K562 (cell line): ENCODE results near the gene SLC2A10. TPM values are rescaled to one million over a fixed set of nuclear protein-coding genes. Genes with fewer than 3 reads are reported as not detected.

Source experiments
- ATAC-seq: fragments of 200-7000 bp; cut with Tn5 transposase; 3 replicates; pipeline ENCODE4 v1.9.1; 2020; ENCODE audit warnings: moderate library complexity
- BruUV-seq: library from RNA; stranded (reverse); fragments of 400-500 nt; replicated peaks from 2 replicates; lab custom pipeline; 2021; lab: Mats Ljungman, UMichigan
- CTCF ChIA-PET: fragments of 300-600 bp; formaldehyde crosslinking; extraction: SDS; loops from one replicate; lab custom pipeline; 2021; ENCODE audit warnings: low intra/inter-chr PET ratio; lab: Yijun Ruan, JAX
- POLR2A ChIA-PET: fragments of 300-600, 350-650 bp; sonication (Branson Sonifier 250); formaldehyde crosslinking; extraction: SDS; loops from one replicate; lab custom pipeline; 2021; ENCODE audit warnings: antibody characterized with exemption, inconsistent platforms; lab: Yijun Ruan, JAX
- DNase-seq, 4 experiments: peaks; one replicate each; pipeline versions ENCODE4 v3.0.0 to v3.0.0-alpha.2; 2011 to 2018; ENCODE audit warnings: low spot score in 3 of 4, mixed read lengths in 3 of 4; ENCODE audit errors: extremely low read depth in 1 of 4
- FAIRE-seq: peaks from 2 replicates; lab custom pipeline; 2011; peaks lifted over from hg19 to GRCh38; lab: Jason Lieb, UNC
- H2AFZ ChIP-seq: 2 replicates; pipeline ENCODE4 v1.6.0; 2011; ENCODE audit warnings: low read depth, low read length, control low read depth, inconsistent platforms
- H3K27ac ChIP-seq: fragments of 200-600 bp; 3 replicates; pipeline ENCODE4 v1.8.0; 2011; ENCODE audit warnings: low read depth, mild to moderate bottlenecking, control low read depth, inconsistent platforms, low read length, moderate library complexity, mixed read lengths; ENCODE audit errors: extremely low read depth
- H3K27me3 ChIP-seq, 2 experiments: fragments of 300-600 bp in 1 of 2; 2 replicates in 1 of 2; 3 replicates in 1 of 2; pipeline versions ENCODE4 v1.6.0 to v1.8.0; 2011; ENCODE audit warnings: inconsistent platforms in 2 of 2, low read length in 2 of 2, mild to moderate bottlenecking in 1 of 2, mixed read lengths in 1 of 2, moderate library complexity in 1 of 2; ENCODE audit not compliant: control insufficient read depth in 2 of 2, insufficient read depth in 2 of 2
- H3K36me3 ChIP-seq: fragments of 300-600 bp; 3 replicates; pipeline ENCODE4 v1.8.0; 2011; ENCODE audit warnings: mild to moderate bottlenecking, low read length, inconsistent platforms; ENCODE audit not compliant: control insufficient read depth, insufficient read depth
- H3K4me1 ChIP-seq, 2 experiments: fragments of 200-600 bp in 1 of 2; replicated peaks in 1 of 2; 2 replicates in 1 of 2; 3 replicates in 1 of 2; pipeline versions ENCODE4 v1.5.1 to v1.8.0; 2011; ENCODE audit warnings: inconsistent platforms in 2 of 2, low read length in 2 of 2, mild to moderate bottlenecking in 1 of 2, mixed read lengths in 1 of 2, moderate library complexity in 1 of 2; ENCODE audit not compliant: control insufficient read depth in 2 of 2, insufficient read depth in 2 of 2
- H3K4me2 ChIP-seq: 2 replicates; pipeline ENCODE4 v1.6.1; 2011; ENCODE audit warnings: low read length, control low read depth, inconsistent platforms, mixed read lengths; ENCODE audit not compliant: insufficient read depth
- H3K4me3 ChIP-seq: fragments of 200-600 bp; sonication (generic), shearing (Covaris generic); 2 replicates; pipeline ENCODE4 v1.5.1; 2016; ENCODE audit warnings: control low read depth, inconsistent platforms
- H3K79me2 ChIP-seq: fragments of 200-600 bp; 3 replicates; pipeline ENCODE4 v1.8.0; 2011; ENCODE audit warnings: low read length, inconsistent platforms; ENCODE audit not compliant: control insufficient read depth, insufficient read depth
- H3K9ac ChIP-seq, 2 experiments: 2 replicates each; pipeline versions ENCODE4 v1.6.0 to v1.6.1; 2011; ENCODE audit warnings: low read depth in 2 of 2, low read length in 2 of 2, control low read depth in 1 of 2, inconsistent platforms in 1 of 2, mild to moderate bottlenecking in 1 of 2, mixed read lengths in 1 of 2; ENCODE audit not compliant: insufficient read depth in 1 of 2
- H3K9me1 ChIP-seq: one replicate; pipeline ENCODE4 v1.6.0; 2011; ENCODE audit warnings: inconsistent platforms, mild to moderate bottlenecking, low read length, moderate library complexity; ENCODE audit not compliant: control insufficient read depth, insufficient read depth
- H3K9me3 ChIP-seq: replicated peaks from 2 replicates; pipeline ENCODE4 v1.5.1; 2011; ENCODE audit warnings: low read depth, low read length, inconsistent platforms; ENCODE audit not compliant: control insufficient read depth, insufficient read depth
- H4K20me1 ChIP-seq: replicated peaks from 2 replicates; pipeline ENCODE4 v1.6.1; 2011; ENCODE audit warnings: low read length, inconsistent platforms, mixed read lengths; ENCODE audit not compliant: control insufficient read depth, insufficient read depth
- BCL6 ChIP-seq: fragments of 250-450 bp; sonication (Bioruptor Pico); IDR thresholded peaks from 2 replicates; pipeline ENCODE4 v1.4.0; 2020
- BRF2 ChIP-seq: IDR thresholded peaks from 3 replicates; pipeline ENCODE4 v1.6.1; 2011; ENCODE audit warnings: borderline replicate concordance, mild to moderate bottlenecking; ENCODE audit not compliant: insufficient read length, insufficient read depth
- CC2D1A ChIP-seq: fragments of 450-650 bp; IDR thresholded peaks from 2 replicates; pipeline ENCODE4 v1.6.1; 2017; ENCODE audit warnings: mild to moderate bottlenecking
- CEBPG ChIP-seq, 3 experiments: fragments of 200-800 bp in 1 of 3; sonication (Bioruptor generic) in 1 of 3; sonication (generic) in 1 of 3; formaldehyde crosslinking in 1 of 3; IDR thresholded peaks in 2 of 3; conservative IDR thresholded peaks in 1 of 3; 2 replicates each; pipeline versions ENCODE4 v1.6.1 to v1.8.0; 2016 to 2022; ENCODE audit warnings: missing compliant biosample characterization in 2 of 3, missing genetic modification characterization in 2 of 3, mild to moderate bottlenecking in 1 of 3, missing genetic modification reagents in 1 of 3
- CUX1 ChIP-seq: fragments of 200-800 bp; sonication (Bioruptor generic); IDR thresholded peaks from 2 replicates; pipeline ENCODE4 v1.6.1; 2016; ENCODE audit warnings: missing genetic modification characterization, missing compliant biosample characterization
- FOXA1 ChIP-seq: fragments of 450-650 bp; IDR thresholded peaks from 2 replicates; pipeline ENCODE4 v1.6.1; 2016; ENCODE audit warnings: mild to moderate bottlenecking, borderline replicate concordance
- MCM3 ChIP-seq: fragments of 450-650 bp; IDR thresholded peaks from 2 replicates; pipeline ENCODE4 v1.6.1; 2016
- MEIS2 ChIP-seq: fragments of 450-650 bp; IDR thresholded peaks from 2 replicates; pipeline ENCODE4 v1.6.1; 2014; ENCODE audit warnings: mild to moderate bottlenecking; ENCODE audit not compliant: partially characterized antibody
- RBM17 ChIP-seq: fragments of 200-400 bp; formaldehyde crosslinking; IDR thresholded peaks from 2 replicates; pipeline ENCODE4 v1.6.1; 2017; ENCODE audit warnings: low read depth, mild to moderate bottlenecking, low read length, borderline replicate concordance
- RNF219 ChIP-seq: fragments of 250-450 bp; sonication (Bioruptor Pico); IDR thresholded peaks from 2 replicates; pipeline ENCODE4 v1.5.0; 2022; ENCODE audit warnings: mild to moderate bottlenecking
- TOE1 ChIP-seq, 2 experiments: fragments of 450-650 bp in 1 of 2; sonication (generic) in 1 of 2; formaldehyde crosslinking in 1 of 2; IDR thresholded peaks; 2 replicates each; pipeline versions ENCODE4 v1.7.1 to v1.8.0; 2016 to 2022; ENCODE audit warnings: borderline replicate concordance in 2 of 2, mild to moderate bottlenecking in 2 of 2, antibody characterized with exemption in 1 of 2, inconsistent platforms in 1 of 2, low read depth in 1 of 2, missing genetic modification reagents in 1 of 2, moderate library complexity in 1 of 2
- U2AF2 ChIP-seq: fragments of 200-400 bp; formaldehyde crosslinking; optimal IDR thresholded peaks from 2 replicates; pipeline ENCODE3; 2017; ENCODE audit warnings: low read depth, mild to moderate bottlenecking, low read length
- ZKSCAN8 ChIP-seq: fragments of 200-800 bp; sonication (Bioruptor generic); IDR thresholded peaks from 2 replicates; pipeline ENCODE4 v1.6.1; 2016; ENCODE audit warnings: missing genetic modification characterization, missing compliant biosample characterization
- ZSCAN29 ChIP-seq: fragments of 450-650 bp; IDR thresholded peaks from 2 replicates; pipeline ENCODE4 v1.6.1; 2017
- WGBS: fragments of 100-300 bp; shearing (Covaris generic); methylation state at CpG from one replicate; pipeline ENCODE4 v1.1.6; 2016; ENCODE audit warnings: low coverage, mixed read lengths; ENCODE audit not compliant: insufficient coverage; ENCODE audit errors: missing lambda C conversion rate; 5-methylcytosine and 5-hydroxymethylcytosine counted together
- in situ Hi-C: fragments of 300-500 bp; cut with MboI; formaldehyde crosslinking; loops from 4 replicates; pipeline ENCODE4 v1.15.0; 2018; ENCODE audit warnings: inconsistent platforms, mixed read lengths
- intact Hi-C: fragments of 100-400 bp; cut with micrococcal nuclease; formaldehyde crosslinking; loops from 2 replicates; pipeline ENCODE4 v1.14.2; 2022
- polyA plus RNA-seq, 8 experiments: library from polyadenylated mRNA; depleted of rRNA in 4 of 8; stranded (reverse) in 5 of 8; unstranded in 3 of 8; fragments of >200 nt; fragmentation: Nextera tagmentation in 2 of 8; fragmentation: Illumina TruSeq in 1 of 8; extraction: Ambion mirVana in 2 of 8; extraction: Trizol in 1 of 8; gene quantifications; 2 replicates each; pipeline versions ENCODE4 v1.2.1 to v1.2.3, GENCODE V29; 2011 to 2014; ENCODE audit warnings: inconsistent platforms in 1 of 8, missing spikeins in 1 of 8
- total RNA-seq, 7 experiments: library from RNA; depleted of rRNA in 6 of 7; stranded (reverse); fragments of >200 nt in 6 of 7; fragmentation: Illumina TruSeq in 2 of 7; extraction: Trizol in 2 of 7; gene quantifications; 2 replicates each; pipeline versions ENCODE4 v1.2.1 to v1.2.3, GENCODE V29; 2011 to 2021; ENCODE audit warnings: low replicate concordance in 1 of 7

The SLC2A10 gene
- total and polyA plus RNA-seq, 9 of the 15 experiments (the other 6 are each of a cell fraction or from before 2014, with no cell fraction given): 0.01 to 1.8 (median 0.10) TPM

- Histone ChIP-seq H3K4me1 (no peaks in the 10 kb centered on the region), H4K20me1 (no peaks in the 10 kb centered on the region; the same call in 1 of the 2 replicates), H3K79me2 (no peaks in the 10 kb centered on the region), H3K36me3 (no peaks in the 10 kb centered on the region), H2AFZ (no peak overlapping the region), H3K9me3 (no peaks in the 10 kb centered on the region), H3K4me3 (no peak overlapping the region), H3K9me1 (no peaks in the 10 kb centered on the region), H3K4me2 (no peak overlapping the region), H3K9ac (no peak overlapping the region), H3K27ac (no peak overlapping the region), H3K27me3 (peaks cover 0 to 12% of the 10 kb centered on the region in 2 experiments; a peak in 1 of 5 replicates)
- POLR2A ChIA-PET: no interaction called here
- DNase-seq (no peak), ATAC-seq (no peak), FAIRE-seq (no peak)
- 7% methylated on average over 2 of the region's 2 CpGs for WGBS
- CTCF ChIA-PET: no interaction called here
- no TSS peak for BruUV-seq
- intact Hi-C loops (no loop called here), in situ Hi-C loops (no loop called here)
- TF ChIP-seq CEBPG (CRISPR knock-in tag; IDR thresholded peaks at IDR 0.05) (no peak), CEBPG (tag; conservative IDR thresholded peaks at IDR 0.05 in 1 of 2, IDR thresholded peaks at IDR 0.05 in 1 of 2) (0 out of 4 replicates have a peak, but pooled peaks of 1 of the 2 experiments have one; percentile 26), CC2D1A (no peak), FOXA1 (no peak), MEIS2 (peak; percentile 47), RBM17 (no peak), MCM3 (no peak), U2AF2 (no peak), BCL6 (no peak), ZKSCAN8 (CRISPR knock-in tag) (no peak), ZSCAN29 (no peak), RNF219 (CRISPR knock-in tag) (no peak), BRF2 (no peak), TOE1 (IDR thresholded peaks at IDR 0.05; ENCODE audit: borderline replicate concordance) (no peak), TOE1 (CRISPR knock-in tag; IDR thresholded peaks at IDR 0.05; ENCODE audit: borderline replicate concordance, low read depth) (no peak), CUX1 (CRISPR knock-in tag) (no peak)
These were observed 26.0 kb downstream of the SLC2A10 start for GRCh38 chr20:46735436-46735835.
